ENCODE results near the gene TAF11L13.

TAF11L13 gene

DNA sequence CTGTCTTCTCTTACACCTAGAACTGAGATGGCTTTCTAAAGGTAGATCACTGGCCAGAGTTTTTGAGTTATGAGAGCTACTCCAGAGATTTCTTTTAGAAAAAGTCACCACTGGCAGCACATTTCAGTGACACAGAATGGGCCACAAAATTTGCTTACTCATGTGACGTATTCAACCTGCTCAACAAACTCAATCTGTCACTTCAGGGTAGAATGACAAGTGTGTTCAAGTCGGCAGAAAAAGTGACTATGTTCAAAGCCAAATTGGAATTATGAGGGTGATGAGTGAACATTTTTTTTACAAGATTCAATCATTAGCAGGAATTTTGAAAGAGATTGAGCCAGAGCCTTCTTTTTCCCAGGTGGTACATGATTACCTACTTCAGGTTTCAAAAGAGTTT lies 48.8 kb downstream of the TAF11L13 start:
- DNase-seq, result no peak

All from stimulated activated CD8-positive, alpha-beta memory T cell treated with anti-CD3 and anti-CD28 coated beads, Interleukin-4, amount 100 ng/mL, for 48 hours (primary cell).